Stimulated activated CD4-positive, alpha-beta T cell treated with anti-CD3 and anti-CD28 coated beads, Interleukin-4, amount 100 ng/mL, for 1 hour (primary cell): ENCODE results near the gene EXOSC10.
"Not testable (repeated sequence)": the region's sequence is repeated elsewhere in the genome, so short reads cannot be mapped to it uniquely, and the experiment has no call there.

Experiments used
- DNase-seq: peaks from one replicate; pipeline ENCODE4 v3.0.0-alpha.2; 2020

The EXOSC10 gene

GRCh38 chr1:11059968-11060830 is 39.5 kb downstream of the EXOSC10 start, which contains the start of gene SRM:
TSS of gene SRM (minus strand) at chr1:11060018. CDS start at chr1:11059943, 75 bp downstream.
- DNase-seq = peak; percentile 93

- DNase-seq = peak; percentile 41
These were observed 40.3 kb downstream of the EXOSC10 start for GRCh38 chr1:11059155-11059967.

- no peak for DNase-seq
These were observed 41.0 kb downstream of the EXOSC10 start for GRCh38 chr1:11058595-11059154.

- DNase-seq = no peak
These were observed 41.6 kb downstream of the EXOSC10 start for GRCh38 chr1:11058026-11058425.

GRCh38 chr1:11057477-11057876 is 42.2 kb downstream of the EXOSC10 start:
- DNase-seq = no peak

- DNase-seq = no peak
These were observed 43.2 kb downstream of the EXOSC10 start for GRCh38 chr1:11056504-11056903.

- no peak for DNase-seq
These were observed 44.0 kb downstream of the EXOSC10 start for GRCh38 chr1:11055676-11056075.

GRCh38 chr1:11054666-11055065 is 45.0 kb downstream of the EXOSC10 start:
- no peak for DNase-seq

- no peak for DNase-seq
These were observed 45.5 kb downstream of the EXOSC10 start for GRCh38 chr1:11054181-11054580.

- DNase-seq = peak; percentile 26
These were observed 45.9 kb downstream of the EXOSC10 start for GRCh38 chr1:11053758-11054137.

- peak; percentile 35 for DNase-seq
These were observed 46.6 kb downstream of the EXOSC10 start for GRCh38 chr1:11052839-11053757.

GRCh38 chr1:11051781-11052511 is 47.7 kb downstream of the EXOSC10 start:
- no peak for DNase-seq

- not testable (repeated sequence) for DNase-seq
These were observed 48.5 kb downstream of the EXOSC10 start for GRCh38 chr1:11051121-11051520.

GRCh38 chr1:11046625-11047365 is 52.9 kb downstream of the EXOSC10 start, which contains the start of gene MASP2:
TSS of gene MASP2 (minus strand) at chr1:11047239. CDS start at chr1:11047207, 32 bp downstream.
- no peak for DNase-seq

- no peak for DNase-seq
These were observed 53.5 kb downstream of the EXOSC10 start for GRCh38 chr1:11046270-11046566.

- DNase-seq = no peak
These were observed 54.0 kb downstream of the EXOSC10 start for GRCh38 chr1:11045428-11046269.

GRCh38 chr1:11044849-11045427 is 54.7 kb downstream of the EXOSC10 start:
- no peak for DNase-seq

GRCh38 chr1:11044086-11044848 is 55.4 kb downstream of the EXOSC10 start:
- no peak for DNase-seq
